Measurements from ENCODE around the gene NOTCH3. TPM values are rescaled to one million over a fixed set of nuclear protein-coding genes. Genes with fewer than 3 reads are reported as not detected.
A peak's percentile ranks its signal among the peaks of the same experiment; 100 is the strongest.

NOTCH3 gene
- polyA plus RNA-seq, 2 donors, result 34.7 to 46.2 TPM

DNA sequence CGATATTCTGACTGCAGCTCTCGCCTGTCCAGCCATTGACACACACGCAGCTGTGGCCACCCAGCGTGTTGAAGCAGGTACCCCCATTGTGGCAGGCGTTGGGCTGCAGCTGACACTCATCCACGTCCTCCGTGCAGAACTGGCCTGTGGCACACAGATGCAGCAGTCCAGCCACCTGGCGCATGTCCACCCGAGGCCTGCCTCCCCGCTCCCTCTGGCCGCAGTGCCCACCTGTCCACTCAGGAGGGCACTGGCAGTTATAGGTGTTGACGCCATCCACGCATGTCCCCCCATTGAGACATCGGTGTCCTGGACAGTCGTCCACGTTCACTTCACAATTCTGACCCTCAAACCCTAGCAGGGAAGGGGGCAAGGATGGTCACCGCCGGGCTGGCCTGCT lies 9.3 kb downstream of the NOTCH3 start:
- Histone ChIP-seq H3K9me3 (ENCODE audit: control insufficient read depth in 2 of 2, insufficient read depth in 1 of 2, low read depth in 1 of 2, low read length in 1 of 2) (peaks cover 0 to 5% of the 10 kb centered on the region in 2 donors), H3K27me3 (ENCODE audit: control insufficient read depth in 1 of 2, insufficient read depth in 2 of 2, low read length in 2 of 2) (no peaks in the 10 kb centered on the region), H3K4me3 (ENCODE audit: low read depth in 1 of 2, low read length in 2 of 2) (no peak overlapping the region), H3K4me1 (ENCODE audit: control insufficient read depth in 2 of 2, insufficient read depth in 2 of 2, low read length in 1 of 2) (peaks cover 0 to 9% of the 10 kb centered on the region in 2 donors), H3K27ac (ENCODE audit: low read depth in 2 of 2, low read length in 1 of 2) (no peak overlapping the region), H3K36me3 (ENCODE audit: control insufficient read depth in 2 of 2, insufficient read depth in 2 of 2, low read length in 1 of 2) (peaks cover 0 to 37% of the 10 kb centered on the region in 2 donors)
- WGBS, 2 donors, result 91 to 95% methylated on average over 18 of the region's 18 CpGs

DNA sequence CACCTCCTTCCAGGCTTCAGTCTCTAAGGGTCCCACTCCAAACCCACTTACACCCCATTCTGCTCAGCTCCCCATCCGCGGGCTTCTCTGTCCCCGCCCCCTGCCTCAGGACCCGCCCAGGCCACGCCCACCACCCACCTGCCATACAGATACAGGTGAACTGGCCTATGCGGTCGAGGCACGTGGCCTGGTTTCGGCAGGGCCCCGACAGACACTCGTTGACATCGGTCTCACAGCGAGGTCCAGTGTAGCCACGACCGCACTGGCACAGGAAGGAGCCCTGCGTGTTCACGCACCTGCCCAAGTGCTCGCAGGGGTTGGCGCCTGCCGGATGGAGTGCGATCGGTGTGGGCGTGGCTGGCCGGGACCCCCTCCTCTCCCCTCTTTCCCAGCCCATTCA lies 11.9 kb downstream of the NOTCH3 start:
- peaks cover 0 to 5% of the 10 kb centered on the region in 2 donors for H3K9me3 ChIP-seq (ENCODE audit: control insufficient read depth in 2 of 2, insufficient read depth in 1 of 2, low read depth in 1 of 2, low read length in 1 of 2)
- WGBS, 2 donors, result 88 to 91% methylated on average over 24 of the region's 24 CpGs
- peaks cover 0 to 53% of the 10 kb centered on the region in 2 donors for H3K36me3 ChIP-seq (ENCODE audit: control insufficient read depth in 2 of 2, insufficient read depth in 2 of 2, low read length in 1 of 2)
- no peak overlapping the region for H3K4me3 ChIP-seq (ENCODE audit: low read depth in 1 of 2, low read length in 2 of 2)
- no peak overlapping the region for H3K27ac ChIP-seq (ENCODE audit: low read depth in 2 of 2, low read length in 1 of 2)
- peaks cover 0 to 4% of the 10 kb centered on the region in 2 donors for H3K4me1 ChIP-seq (ENCODE audit: control insufficient read depth in 2 of 2, insufficient read depth in 2 of 2, low read length in 1 of 2)
- no peaks in the 10 kb centered on the region for H3K27me3 ChIP-seq (ENCODE audit: control insufficient read depth in 1 of 2, insufficient read depth in 2 of 2, low read length in 2 of 2)

DNA sequence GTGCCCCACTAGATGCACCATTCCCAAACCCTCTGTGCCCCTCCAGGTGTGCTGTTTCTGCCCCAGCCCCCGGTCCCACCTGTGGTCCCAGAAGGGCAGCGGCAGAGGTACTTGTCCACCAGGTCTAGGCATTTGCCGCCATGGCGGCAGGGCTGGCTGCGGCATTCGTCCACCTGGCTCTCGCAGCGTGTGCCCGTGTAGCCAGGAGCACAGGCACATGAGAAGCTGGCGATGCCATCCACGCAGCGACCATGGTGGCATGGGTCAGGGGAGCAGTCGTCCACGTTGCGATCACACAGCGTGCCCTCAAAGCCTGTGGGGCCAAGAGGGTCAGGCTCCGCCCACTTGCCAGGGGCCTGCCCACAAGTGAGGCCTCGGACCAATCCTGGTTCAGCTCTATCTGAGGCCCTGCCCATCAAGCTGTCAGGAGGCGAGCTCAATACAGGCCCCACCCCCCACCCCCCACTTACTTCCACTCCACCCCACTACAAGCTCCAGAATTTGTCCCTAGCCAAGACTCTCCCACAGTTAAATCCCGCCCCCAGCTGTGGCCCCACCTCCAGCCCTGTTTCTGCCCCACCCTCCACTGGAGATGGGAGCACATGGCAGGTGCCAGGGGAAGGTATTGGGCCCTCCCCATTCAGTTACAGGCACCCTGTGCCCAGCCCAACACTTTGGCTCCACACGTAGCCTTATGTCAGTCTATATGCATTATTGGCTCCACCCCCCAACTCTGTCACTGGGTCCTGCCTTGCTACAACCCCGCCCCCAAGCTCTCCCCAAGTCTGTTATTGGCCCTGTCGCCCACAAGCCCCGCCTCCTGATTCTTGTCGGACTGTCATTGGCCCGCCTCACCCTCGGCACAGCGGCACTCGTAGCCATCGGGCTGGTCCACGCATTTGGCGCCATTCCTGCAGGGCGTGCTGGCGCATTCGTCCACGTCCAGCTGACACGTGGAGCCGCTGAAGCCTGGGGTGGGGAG lies 13.5 kb downstream of the NOTCH3 start:
- Histone ChIP-seq H3K27ac (ENCODE audit: low read depth in 2 of 2, low read length in 1 of 2) (peak overlapping the region in 1 of 2 donors; percentile 20), H3K9me3 (ENCODE audit: control insufficient read depth in 2 of 2, insufficient read depth in 1 of 2, low read depth in 1 of 2, low read length in 1 of 2) (peaks cover 0 to 5% of the 10 kb centered on the region in 2 donors), H3K4me1 (ENCODE audit: control insufficient read depth in 2 of 2, insufficient read depth in 2 of 2, low read length in 1 of 2) (peaks cover 0 to 4% of the 10 kb centered on the region in 2 donors), H3K4me3 (ENCODE audit: low read depth in 1 of 2, low read length in 2 of 2) (no peak overlapping the region), H3K36me3 (ENCODE audit: control insufficient read depth in 2 of 2, insufficient read depth in 2 of 2, low read length in 1 of 2) (peaks cover 0 to 53% of the 10 kb centered on the region in 2 donors), H3K27me3 (ENCODE audit: control insufficient read depth in 1 of 2, insufficient read depth in 2 of 2, low read length in 2 of 2) (no peaks in the 10 kb centered on the region)
- WGBS, 2 donors, result 94 to 95% methylated on average over 37 to 38 of the region's 38 CpGs

DNA sequence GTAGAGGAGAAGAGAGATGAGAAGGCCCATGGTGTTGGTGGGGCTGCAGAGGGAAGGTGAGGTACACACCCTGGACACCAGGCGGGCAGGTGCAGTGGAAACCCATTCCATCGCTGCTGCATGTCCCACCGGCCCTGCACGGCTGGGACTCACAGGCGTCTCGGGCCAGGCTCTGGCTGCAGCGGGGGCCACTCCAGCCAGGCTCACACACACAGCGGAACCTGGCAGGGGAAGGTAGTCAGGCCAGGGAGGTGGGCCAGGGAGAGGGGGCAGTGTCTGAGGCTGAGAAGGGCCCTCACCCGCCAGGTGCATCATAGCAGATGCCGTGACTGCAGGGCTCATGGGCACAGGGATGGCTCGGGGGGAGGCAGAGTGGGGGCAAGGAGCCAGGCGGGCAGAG lies 15.6 kb downstream of the NOTCH3 start:
- peaks cover 3 to 55% of the 10 kb centered on the region in 2 donors for H3K36me3 ChIP-seq (ENCODE audit: control insufficient read depth in 2 of 2, insufficient read depth in 2 of 2, low read length in 1 of 2)
- 87 to 94% methylated on average over 12 of the region's 12 CpGs for WGBS, 2 donors
- H3K4me1 ChIP-seq (ENCODE audit: control insufficient read depth in 2 of 2, insufficient read depth in 2 of 2, low read length in 1 of 2), result peaks cover 0 to 6% of the 10 kb centered on the region in 2 donors
- H3K27ac ChIP-seq (ENCODE audit: low read depth in 2 of 2, low read length in 1 of 2), result no peak overlapping the region
- H3K9me3 ChIP-seq (ENCODE audit: control insufficient read depth in 2 of 2, insufficient read depth in 1 of 2, low read depth in 1 of 2, low read length in 1 of 2), result no peaks in the 10 kb centered on the region
- H3K4me3 ChIP-seq (ENCODE audit: low read depth in 1 of 2, low read length in 2 of 2), result no peak overlapping the region
- no peaks in the 10 kb centered on the region for H3K27me3 ChIP-seq (ENCODE audit: control insufficient read depth in 1 of 2, insufficient read depth in 2 of 2, low read length in 2 of 2)

DNA sequence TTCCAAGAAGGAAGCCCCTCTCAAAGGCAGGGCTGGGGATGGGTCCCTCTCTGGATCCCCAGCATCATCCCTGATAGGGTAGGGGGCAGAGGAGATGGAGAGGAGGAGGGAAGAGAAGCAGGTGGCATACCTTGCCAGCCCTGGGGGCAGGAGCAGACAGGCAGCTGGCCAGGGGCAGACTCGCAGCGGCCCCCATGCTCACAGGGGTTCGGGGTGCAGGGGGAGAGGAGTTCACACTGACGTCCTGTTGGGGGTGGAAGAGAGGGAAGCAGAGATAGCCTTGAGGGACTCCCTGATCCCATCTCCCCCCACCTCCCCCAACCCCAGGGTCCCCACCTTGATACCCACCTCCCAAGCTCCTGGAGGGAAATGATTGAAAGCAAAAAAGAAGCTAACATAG lies 16.0 kb downstream of the NOTCH3 start:
- Histone ChIP-seq H3K4me3 (ENCODE audit: low read depth in 1 of 2, low read length in 2 of 2) (no peak overlapping the region), H3K36me3 (ENCODE audit: control insufficient read depth in 2 of 2, insufficient read depth in 2 of 2, low read length in 1 of 2) (peaks cover 5 to 58% of the 10 kb centered on the region in 2 donors), H3K4me1 (ENCODE audit: control insufficient read depth in 2 of 2, insufficient read depth in 2 of 2, low read length in 1 of 2) (peaks cover 0 to 10% of the 10 kb centered on the region in 2 donors), H3K27ac (ENCODE audit: low read depth in 2 of 2, low read length in 1 of 2) (no peak overlapping the region), H3K27me3 (ENCODE audit: control insufficient read depth in 1 of 2, insufficient read depth in 2 of 2, low read length in 2 of 2) (no peaks in the 10 kb centered on the region), H3K9me3 (ENCODE audit: control insufficient read depth in 2 of 2, insufficient read depth in 1 of 2, low read depth in 1 of 2, low read length in 1 of 2) (no peaks in the 10 kb centered on the region)
- WGBS, 2 donors, result 78 to 86% methylated on average over 4 of the region's 4 CpGs

DNA sequence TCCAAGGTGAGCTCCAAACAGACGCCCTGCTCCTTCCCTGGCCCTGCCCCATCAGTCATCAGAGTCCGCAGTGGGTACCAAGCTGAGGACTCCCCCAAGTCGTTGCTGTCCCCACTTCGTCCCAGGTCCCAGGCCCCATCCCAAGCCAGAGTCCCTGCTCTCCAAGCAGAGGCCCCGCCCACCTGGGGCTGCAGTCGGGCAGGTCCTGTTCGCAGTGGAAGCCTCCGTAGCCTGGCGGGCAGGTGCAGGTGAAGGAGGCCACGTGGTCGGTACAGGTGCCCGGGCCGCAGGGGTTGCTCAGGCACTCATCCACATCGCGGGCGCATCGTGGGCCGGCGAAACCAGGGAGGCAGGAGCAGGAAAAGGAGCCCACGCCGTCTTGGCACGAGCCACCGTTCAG lies 19.4 kb downstream of the NOTCH3 start:
- Histone ChIP-seq H3K9me3 (ENCODE audit: control insufficient read depth in 2 of 2, insufficient read depth in 1 of 2, low read depth in 1 of 2, low read length in 1 of 2) (no peaks in the 10 kb centered on the region), H3K27me3 (ENCODE audit: control insufficient read depth in 1 of 2, insufficient read depth in 2 of 2, low read length in 2 of 2) (no peaks in the 10 kb centered on the region), H3K4me3 (ENCODE audit: low read depth in 1 of 2, low read length in 2 of 2) (no peak overlapping the region), H3K36me3 (ENCODE audit: control insufficient read depth in 2 of 2, insufficient read depth in 2 of 2, low read length in 1 of 2) (peaks cover 5 to 54% of the 10 kb centered on the region in 2 donors), H3K4me1 (ENCODE audit: control insufficient read depth in 2 of 2, insufficient read depth in 2 of 2, low read length in 1 of 2) (peaks cover 0 to 12% of the 10 kb centered on the region in 2 donors), H3K27ac (ENCODE audit: low read depth in 2 of 2, low read length in 1 of 2) (no peak overlapping the region)
- WGBS, 2 donors, result 72 to 89% methylated on average over 23 of the region's 23 CpGs

DNA sequence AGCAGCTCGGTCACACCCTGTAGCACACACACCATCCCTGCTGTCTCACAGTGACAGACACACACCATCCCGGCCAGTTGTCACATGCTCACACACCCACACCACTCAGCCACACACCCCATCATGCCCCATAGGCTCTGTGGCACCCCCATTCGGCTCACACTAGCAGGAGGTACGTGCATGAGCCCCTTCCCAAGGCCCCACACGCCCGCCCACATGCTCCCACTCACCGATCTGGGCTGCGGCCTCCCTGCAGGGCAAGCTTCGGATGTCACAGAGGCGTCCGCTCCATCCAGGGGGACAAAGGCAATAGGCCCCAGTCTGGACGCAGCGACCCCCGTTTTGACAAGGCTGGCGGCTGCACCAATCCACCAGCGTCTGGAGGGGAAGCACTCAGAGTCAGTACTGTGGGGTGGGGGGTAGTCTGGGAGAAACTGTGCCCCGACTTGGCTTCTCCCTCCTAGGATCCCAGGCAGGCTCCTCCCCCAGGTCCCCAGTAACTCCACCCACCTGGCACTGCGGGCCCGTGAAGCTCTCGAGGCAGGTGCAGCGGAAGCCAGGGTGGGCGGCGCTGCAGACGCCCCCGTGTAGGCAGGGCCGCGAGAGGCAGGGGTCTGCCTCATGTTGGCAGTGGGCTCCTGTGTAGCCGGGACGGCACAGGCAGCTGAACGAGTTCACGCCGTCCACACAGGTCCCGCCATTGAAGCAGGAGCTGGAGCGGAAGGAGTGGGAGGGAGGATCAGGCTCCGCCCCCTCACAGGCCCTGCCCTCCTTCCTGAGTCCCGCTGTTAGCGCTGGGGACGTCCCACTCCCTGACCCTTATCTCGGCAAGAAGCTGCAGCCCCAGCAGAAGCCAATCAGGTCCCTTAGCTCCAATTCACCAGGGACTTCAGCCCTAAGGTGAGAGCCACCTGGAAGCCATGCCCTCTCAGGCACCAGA lies 20.1 kb downstream of the NOTCH3 start:
- Histone ChIP-seq H3K9me3 (ENCODE audit: control insufficient read depth in 2 of 2, insufficient read depth in 1 of 2, low read depth in 1 of 2, low read length in 1 of 2) (no peaks in the 10 kb centered on the region), H3K36me3 (ENCODE audit: control insufficient read depth in 2 of 2, insufficient read depth in 2 of 2, low read length in 1 of 2) (peaks cover 5 to 56% of the 10 kb centered on the region in 2 donors), H3K4me1 (ENCODE audit: control insufficient read depth in 2 of 2, insufficient read depth in 2 of 2, low read length in 1 of 2) (peaks cover 0 to 12% of the 10 kb centered on the region in 2 donors), H3K27me3 (ENCODE audit: control insufficient read depth in 1 of 2, insufficient read depth in 2 of 2, low read length in 2 of 2) (no peaks in the 10 kb centered on the region), H3K4me3 (ENCODE audit: low read depth in 1 of 2, low read length in 2 of 2) (no peak overlapping the region), H3K27ac (ENCODE audit: low read depth in 2 of 2, low read length in 1 of 2) (no peak overlapping the region)
- WGBS, 2 donors, result 68 to 77% methylated on average over 35 to 39 of the region's 39 CpGs

DNA sequence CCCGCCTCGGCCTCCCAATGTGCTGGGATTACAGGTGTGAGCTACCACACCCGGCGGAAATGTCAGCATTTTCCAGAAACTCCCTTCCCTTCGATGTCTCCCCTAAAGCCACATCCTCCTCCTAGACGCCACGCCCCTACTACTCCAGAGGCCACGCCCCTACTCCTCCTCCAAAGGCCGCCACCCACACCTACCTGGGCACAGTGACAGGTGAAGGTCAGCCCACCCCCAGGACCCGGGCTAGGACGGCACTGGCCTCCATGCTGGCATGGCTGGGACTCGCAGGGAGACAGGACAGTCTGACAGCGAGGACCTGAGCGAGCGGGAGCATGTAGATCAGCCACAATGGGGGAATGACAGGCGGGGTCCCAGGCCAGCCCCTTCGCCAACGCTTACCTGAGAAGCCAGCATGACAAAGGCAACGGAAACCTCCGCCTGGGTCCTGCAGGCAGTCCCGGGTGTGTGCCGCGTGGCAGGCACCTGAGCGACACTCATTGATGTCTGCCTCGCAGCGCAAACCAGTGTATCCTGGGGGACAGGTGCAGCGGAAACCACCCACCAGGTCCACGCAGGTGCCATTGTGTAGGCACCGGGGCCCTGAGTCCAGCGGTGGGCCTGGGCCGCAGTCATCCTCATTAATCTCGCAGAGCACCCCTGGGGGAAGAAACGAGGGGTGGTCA lies 22.0 kb downstream of the NOTCH3 start:
- H3K4me3 ChIP-seq (ENCODE audit: low read depth in 1 of 2, low read length in 2 of 2), result no peak overlapping the region
- H3K4me1 ChIP-seq (ENCODE audit: control insufficient read depth in 2 of 2, insufficient read depth in 2 of 2, low read length in 1 of 2), result peaks cover 0 to 12% of the 10 kb centered on the region in 2 donors
- H3K9me3 ChIP-seq (ENCODE audit: control insufficient read depth in 2 of 2, insufficient read depth in 1 of 2, low read depth in 1 of 2, low read length in 1 of 2), result no peaks in the 10 kb centered on the region
- H3K36me3 ChIP-seq (ENCODE audit: control insufficient read depth in 2 of 2, insufficient read depth in 2 of 2, low read length in 1 of 2), result peaks cover 5 to 51% of the 10 kb centered on the region in 2 donors
- no peak overlapping the region for H3K27ac ChIP-seq (ENCODE audit: low read depth in 2 of 2, low read length in 1 of 2)
- no peaks in the 10 kb centered on the region for H3K27me3 ChIP-seq (ENCODE audit: control insufficient read depth in 1 of 2, insufficient read depth in 2 of 2, low read length in 2 of 2)
- 88 to 89% methylated on average over 33 of the region's 33 CpGs for WGBS, 2 donors

Measured in esophagus (tissue), 2 donors.